ENCODE results near the gene GREB1L. TPM values are rescaled to one million over a fixed set of nuclear protein-coding genes. Genes with fewer than 3 reads are reported as not detected.

The GREB1L gene
- total and polyA plus RNA-seq, 2 experiments from 2014 or later = 1.9 to 3.0 TPM

- peaks cover 21% of the 10 kb centered on the region for H3F3A ChIP-seq (ENCODE audit: insufficient read depth)
- H3K27ac ChIP-seq = no peak overlapping the region
- H4K20me1 ChIP-seq (ENCODE audit: insufficient read depth) = no peaks in the 10 kb centered on the region
- no peak for TF ChIP-seq EZH2 (IDR thresholded peaks at IDR 0.05; ENCODE audit: insufficient read depth, poor library complexity, severe bottlenecking)
- H3K9ac ChIP-seq = no peak overlapping the region
- no peak overlapping the region for H2AFZ ChIP-seq
- H3K4me1 ChIP-seq (ENCODE audit: insufficient read depth) = peaks cover 15% of the 10 kb centered on the region
- H3K27me3 ChIP-seq (replicated peaks; ENCODE audit: insufficient read depth) = no peaks in the 10 kb centered on the region
- DNase-seq = no peak
- H3K9me2 ChIP-seq (ENCODE audit: insufficient read depth) = no peaks in the 10 kb centered on the region
- no peaks in the 10 kb centered on the region for H3K36me3 ChIP-seq (ENCODE audit: low read depth)
- no peak overlapping the region for H3K4me3 ChIP-seq
- in situ Hi-C loops (cut with MboI) = no loop called here
- 91 to 92% methylated on average over 11 of the region's 11 CpGs for WGBS, 2 experiments (ENCODE audit: low coverage in 1 of 2, low lambda C conversion rate in 2 of 2, missing lambda C conversion rate in 2 of 2)
- H3K9me3 ChIP-seq (ENCODE audit: low read depth) = no peaks in the 10 kb centered on the region
- H3K79me2 ChIP-seq (ENCODE audit: insufficient read depth) = no peaks in the 10 kb centered on the region
- H3K4me2 ChIP-seq (ENCODE audit: unreplicated experiment) = no peak overlapping the region
Measured at GRCh38 chr18:21386523-21387240, 144.7 kb downstream of the GREB1L start.

- H3K27ac ChIP-seq = no peak overlapping the region
- no peaks in the 10 kb centered on the region for H3K36me3 ChIP-seq (ENCODE audit: low read depth)
- 87% methylated on average over 2 of the region's 2 CpGs for WGBS, 2 experiments (ENCODE audit: low coverage in 1 of 2, low lambda C conversion rate in 2 of 2, missing lambda C conversion rate in 2 of 2)
- no peak overlapping the region for H3K4me2 ChIP-seq (ENCODE audit: unreplicated experiment)
- no peak for DNase-seq
- H3K9me3 ChIP-seq (ENCODE audit: low read depth) = no peaks in the 10 kb centered on the region
- in situ Hi-C loops (cut with MboI) = no loop called here
- H3K27me3 ChIP-seq (replicated peaks; ENCODE audit: insufficient read depth) = no peaks in the 10 kb centered on the region
- H3K4me3 ChIP-seq = no peak overlapping the region
- H2AFZ ChIP-seq = no peak overlapping the region
- no peaks in the 10 kb centered on the region for H3K79me2 ChIP-seq (ENCODE audit: insufficient read depth)
- H3F3A ChIP-seq (ENCODE audit: insufficient read depth) = peaks cover 26% of the 10 kb centered on the region
- H3K9ac ChIP-seq = no peak overlapping the region
- no peaks in the 10 kb centered on the region for H4K20me1 ChIP-seq (ENCODE audit: insufficient read depth)
- H3K9me2 ChIP-seq (ENCODE audit: insufficient read depth) = no peaks in the 10 kb centered on the region
- TF ChIP-seq EZH2phosphoT487 (IDR thresholded peaks at IDR 0.05; ENCODE audit: insufficient read depth, low read depth) = no peak
- no peak for TF ChIP-seq EZH2 (IDR thresholded peaks at IDR 0.05; ENCODE audit: insufficient read depth, poor library complexity, severe bottlenecking)
- peaks cover 18% of the 10 kb centered on the region for H3K4me1 ChIP-seq (ENCODE audit: insufficient read depth)
Measured at GRCh38 chr18:21387886-21388285, 145.9 kb downstream of the GREB1L start.

GRCh38 chr18:21389283-21389682 lies 147.3 kb downstream of the GREB1L start:
- DNase-seq = peak; percentile 16
- H2AFZ ChIP-seq = no peak overlapping the region
- H3K4me3 ChIP-seq = no peak overlapping the region
- no peaks in the 10 kb centered on the region for H3K27me3 ChIP-seq (replicated peaks; ENCODE audit: insufficient read depth)
- H3K9me2 ChIP-seq (ENCODE audit: insufficient read depth) = no peaks in the 10 kb centered on the region
- H3K9ac ChIP-seq = no peak overlapping the region
- WGBS, 2 experiments (ENCODE audit: low coverage in 1 of 2, low lambda C conversion rate in 2 of 2, missing lambda C conversion rate in 2 of 2) = 79 to 83% methylated on average over 2 of the region's 2 CpGs
- no peaks in the 10 kb centered on the region for H3K79me2 ChIP-seq (ENCODE audit: insufficient read depth)
- H3K27ac ChIP-seq = no peak overlapping the region
- H4K20me1 ChIP-seq (ENCODE audit: insufficient read depth) = no peaks in the 10 kb centered on the region
- no peaks in the 10 kb centered on the region for H3K36me3 ChIP-seq (ENCODE audit: low read depth)
- H3K4me2 ChIP-seq (ENCODE audit: unreplicated experiment) = no peak overlapping the region
- peaks cover 18% of the 10 kb centered on the region for H3K4me1 ChIP-seq (ENCODE audit: insufficient read depth)
- peaks cover 26% of the 10 kb centered on the region for H3F3A ChIP-seq (ENCODE audit: insufficient read depth)
- TF ChIP-seq EZH2 (IDR thresholded peaks at IDR 0.05; ENCODE audit: insufficient read depth, poor library complexity, severe bottlenecking) = no peak
- no peak for TF ChIP-seq EZH2phosphoT487 (IDR thresholded peaks at IDR 0.05; ENCODE audit: insufficient read depth, low read depth)
- in situ Hi-C loops (cut with MboI) = no loop called here
- no peaks in the 10 kb centered on the region for H3K9me3 ChIP-seq (ENCODE audit: low read depth)

- Histone ChIP-seq H3K4me2 (ENCODE audit: unreplicated experiment) (no peak overlapping the region), H3K9ac (no peak overlapping the region), H2AFZ (no peak overlapping the region), H3K27me3 (replicated peaks; ENCODE audit: insufficient read depth) (no peaks in the 10 kb centered on the region), H4K20me1 (ENCODE audit: insufficient read depth) (no peaks in the 10 kb centered on the region), H3K9me3 (ENCODE audit: low read depth) (no peaks in the 10 kb centered on the region), H3K79me2 (ENCODE audit: insufficient read depth) (no peaks in the 10 kb centered on the region), H3K4me1 (ENCODE audit: insufficient read depth) (peaks cover 18% of the 10 kb centered on the region), H3K36me3 (ENCODE audit: low read depth) (no peaks in the 10 kb centered on the region), H3F3A (ENCODE audit: insufficient read depth) (peaks cover 26% of the 10 kb centered on the region), H3K27ac (no peak overlapping the region), H3K4me3 (no peak overlapping the region), H3K9me2 (ENCODE audit: insufficient read depth) (no peaks in the 10 kb centered on the region)
- no peak for DNase-seq
- TF ChIP-seq EZH2phosphoT487 (IDR thresholded peaks at IDR 0.05; ENCODE audit: insufficient read depth, low read depth) (no peak), EZH2 (IDR thresholded peaks at IDR 0.05; ENCODE audit: insufficient read depth, poor library complexity, severe bottlenecking) (no peak)
- in situ Hi-C loops (cut with MboI) = no loop called here
- WGBS, 2 experiments (ENCODE audit: low coverage in 1 of 2, low lambda C conversion rate in 2 of 2, missing lambda C conversion rate in 2 of 2) = 100% methylated on average over 1 of the region's 1 CpG
Measured at GRCh38 chr18:21389903-21390302, 147.9 kb downstream of the GREB1L start.

Measured in GM23248 (cell line).